Raji (cell line): ENCODE measurements around the gene PEMT.

Experiments
- POLR2A ChIP-seq: IDR thresholded peaks from 2 replicates; pipeline ENCODE4 v1.6.1; 2011; ENCODE audit warnings: low read depth, low read length, control low read depth; ENCODE audit not compliant: insufficient read depth

PEMT gene

GRCh38 chr17:17565471-17566339, 25.8 kb downstream of the PEMT start:
- TF ChIP-seq POLR2A: no peak

GRCh38 chr17:17564896-17565295, 26.6 kb downstream of the PEMT start:
- TF ChIP-seq POLR2A: no peak

- no peak for TF ChIP-seq POLR2A
These were observed 27.2 kb downstream of the PEMT start for GRCh38 chr17:17564323-17564722.

GRCh38 chr17:17563530-17563929, 28.0 kb downstream of the PEMT start:
- no peak for TF ChIP-seq POLR2A

GRCh38 chr17:17562146-17562511, 29.4 kb downstream of the PEMT start:
- no peak for TF ChIP-seq POLR2A

- no peak for TF ChIP-seq POLR2A
These were observed 29.9 kb downstream of the PEMT start for GRCh38 chr17:17561408-17562145.

GRCh38 chr17:17560975-17561374, 30.5 kb downstream of the PEMT start:
- TF ChIP-seq POLR2A: no peak

GRCh38 chr17:17560167-17560566, 31.3 kb downstream of the PEMT start:
- TF ChIP-seq POLR2A: no peak

GRCh38 chr17:17559164-17559563, 32.3 kb downstream of the PEMT start:
- no peak for TF ChIP-seq POLR2A

- no peak for TF ChIP-seq POLR2A
These were observed 33.1 kb downstream of the PEMT start for GRCh38 chr17:17558431-17558830.

GRCh38 chr17:17557796-17558195, 33.7 kb downstream of the PEMT start:
- TF ChIP-seq POLR2A: no peak

- no peak for TF ChIP-seq POLR2A
These were observed 34.8 kb downstream of the PEMT start for GRCh38 chr17:17556671-17557070.

- no peak for TF ChIP-seq POLR2A
These were observed 35.6 kb downstream of the PEMT start for GRCh38 chr17:17555906-17556305.

GRCh38 chr17:17555151-17555550, 36.4 kb downstream of the PEMT start:
- TF ChIP-seq POLR2A: no peak

- no peak for TF ChIP-seq POLR2A
These were observed 37.2 kb downstream of the PEMT start for GRCh38 chr17:17554266-17554665.
